ENCODE measurements around the gene BUD31.
"Not testable (repeated sequence)": the region's sequence is repeated elsewhere in the genome, so short reads cannot be mapped to it uniquely, and the experiment has no call there.

The BUD31 gene

DNA sequence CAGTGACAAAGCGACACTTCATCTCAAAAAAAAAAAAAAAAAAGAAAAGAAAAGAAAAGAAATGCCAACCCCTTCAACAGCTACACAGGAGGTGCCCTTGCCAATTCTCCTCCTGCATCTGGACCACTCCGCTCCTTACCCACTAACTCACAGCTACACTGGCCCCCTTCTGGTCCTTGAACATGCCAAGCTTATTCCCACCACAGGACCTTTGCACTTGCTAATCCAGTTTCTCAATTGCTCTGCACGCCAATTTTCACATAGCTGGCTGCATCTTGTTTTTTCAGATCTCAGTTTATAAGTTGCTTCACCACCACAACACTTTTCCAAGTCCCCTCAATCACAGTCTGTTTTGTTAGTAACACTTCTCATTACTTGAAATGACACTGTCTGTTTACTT, 5.9 kb upstream of the BUD31 start:
- no peak for TF ChIP-seq POLR2A (IDR thresholded peaks at IDR 0.05; ENCODE audit: low read depth, low read length)
- DNase-seq (ENCODE audit: insufficient read length, low spot score), result no peak
- FAIRE-seq, result no peak

DNA sequence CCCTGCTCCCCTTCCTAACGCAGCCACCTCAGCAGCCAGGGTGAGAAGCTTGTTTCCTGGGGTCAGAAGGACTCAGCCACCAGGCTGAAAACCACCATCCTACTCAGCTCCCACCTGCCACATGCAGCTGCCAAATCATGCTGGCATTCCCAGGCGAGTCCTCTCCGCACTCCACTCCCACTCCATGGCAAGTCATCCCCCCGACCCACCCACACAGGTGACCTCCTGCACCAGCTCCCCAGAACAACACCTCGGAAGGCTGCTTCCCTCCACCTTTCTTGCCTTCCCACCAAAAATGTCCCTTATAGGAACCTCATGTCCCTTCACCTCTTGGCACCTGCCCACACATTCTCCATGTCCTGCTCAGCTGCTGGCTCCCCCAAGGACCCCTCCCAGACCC, 5.0 kb upstream of the BUD31 start:
- no peak for TF ChIP-seq POLR2A (IDR thresholded peaks at IDR 0.05; ENCODE audit: low read depth, low read length)
- FAIRE-seq (no peak), DNase-seq (ENCODE audit: insufficient read length, low spot score) (no peak)

DNA sequence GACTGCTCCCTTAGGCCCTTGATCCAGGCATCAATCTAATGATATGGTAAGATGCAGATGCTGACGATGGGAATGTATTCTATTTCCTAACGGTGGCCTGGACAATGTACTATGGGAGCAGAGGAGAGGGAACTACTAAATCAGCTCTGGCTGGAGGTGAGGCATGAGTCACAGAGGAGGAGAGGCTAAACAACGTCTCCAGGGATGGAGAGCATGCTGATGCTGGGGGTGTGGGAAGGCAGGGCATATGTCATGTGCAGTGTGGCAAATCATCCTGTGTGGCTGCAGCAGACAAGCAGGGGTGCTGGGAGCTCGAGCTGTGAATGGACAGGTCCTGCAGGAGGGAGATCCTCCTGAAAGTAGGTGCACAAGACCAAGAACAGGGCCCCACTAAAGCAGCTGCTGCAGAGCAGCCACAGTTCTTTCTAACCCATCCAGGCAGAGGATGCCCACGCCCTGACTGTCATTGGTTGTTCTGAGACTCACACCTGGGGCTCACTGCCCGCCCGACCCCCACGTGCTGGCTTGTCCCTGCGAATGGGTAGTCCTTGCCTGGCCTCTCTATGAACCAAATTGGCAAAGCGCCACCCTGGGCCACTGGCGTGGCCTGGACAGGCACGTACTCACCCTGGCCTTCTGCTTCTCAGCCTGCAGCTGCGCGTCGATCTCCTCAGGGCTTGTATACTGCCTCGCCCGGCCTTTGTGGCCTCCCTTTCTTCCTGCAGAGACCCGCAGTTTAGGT, 4.4 kb upstream of the BUD31 start:
- FAIRE-seq (no peak), DNase-seq (ENCODE audit: insufficient read length, low spot score) (peak; percentile 64)
- no peak for TF ChIP-seq POLR2A (IDR thresholded peaks at IDR 0.05; ENCODE audit: low read depth, low read length)

DNA sequence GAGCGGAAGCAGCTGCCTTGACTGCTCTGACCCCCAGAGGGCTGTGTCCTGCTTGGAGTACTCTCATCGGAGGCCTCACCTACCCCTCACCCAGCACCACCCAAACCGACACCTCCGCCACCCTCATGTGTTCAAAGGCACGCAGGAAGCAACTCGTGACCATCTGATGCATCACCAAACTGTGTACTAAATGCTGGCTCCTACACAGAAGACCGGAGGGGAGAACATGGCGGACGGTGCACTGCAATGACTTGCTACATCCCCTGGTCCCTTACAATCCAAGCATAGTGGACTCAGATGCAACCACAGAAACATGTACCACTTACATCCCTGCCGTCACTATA, 3.8 kb upstream of the BUD31 start:
- TF ChIP-seq POLR2A (IDR thresholded peaks at IDR 0.05; ENCODE audit: low read depth, low read length), result no peak
- DNase-seq (ENCODE audit: insufficient read length, low spot score) (no peak), FAIRE-seq (no peak)

DNA sequence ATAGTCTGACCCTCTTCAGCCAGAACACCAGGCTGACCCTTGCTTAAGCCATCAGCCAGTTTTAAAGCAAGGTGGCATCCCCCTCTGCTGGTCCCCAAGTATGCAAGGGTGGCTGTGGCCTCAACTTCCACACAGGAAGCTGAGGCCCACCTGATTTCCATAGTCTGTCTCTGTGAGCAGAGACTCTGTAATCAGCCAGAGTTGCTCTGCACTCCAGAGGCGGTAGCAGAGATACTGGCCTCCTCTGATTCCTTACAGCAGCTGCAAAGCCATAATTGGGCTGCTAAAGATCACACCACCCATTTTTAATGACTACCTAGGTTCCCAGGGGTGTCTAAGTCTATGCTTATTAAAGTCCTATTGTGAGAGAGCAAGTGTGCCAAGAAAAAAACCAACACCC, 2.2 kb upstream of the BUD31 start:
- DNase-seq (ENCODE audit: insufficient read length, low spot score) (no peak), FAIRE-seq (no peak)
- TF ChIP-seq POLR2A (IDR thresholded peaks at IDR 0.05; ENCODE audit: low read depth, low read length), result no peak

DNA sequence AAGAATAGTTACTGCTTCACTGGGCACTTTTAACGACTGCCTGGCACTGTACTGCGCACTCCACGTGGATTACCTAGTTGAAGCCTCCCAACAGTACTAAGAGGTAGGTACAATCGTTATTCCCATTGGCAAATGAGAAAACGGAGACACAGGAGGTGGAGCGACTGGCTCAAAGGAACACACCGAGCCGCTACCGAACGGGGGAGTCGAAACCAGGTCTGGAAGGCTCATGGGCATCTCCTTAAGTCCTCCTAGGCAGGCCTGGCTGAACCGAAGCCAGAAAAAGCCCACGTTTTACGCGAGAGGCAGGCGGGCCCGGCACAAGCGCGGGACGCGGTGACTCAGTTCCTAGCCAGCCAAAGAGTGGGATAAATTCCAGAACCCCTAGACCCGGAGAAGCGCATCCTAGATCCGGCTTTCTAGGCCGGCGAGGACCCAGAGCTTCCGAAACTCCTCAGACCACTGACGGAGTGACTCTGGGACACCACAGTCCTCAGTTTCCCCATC, 844 bp upstream of the BUD31 start:
- DNase-seq (ENCODE audit: insufficient read length, low spot score), result peak; percentile 61
- TF ChIP-seq POLR2A (IDR thresholded peaks at IDR 0.05; ENCODE audit: low read depth, low read length), result 0 out of 2 replicates have a peak, but pooled peaks have one; percentile 36
- no peak for FAIRE-seq

DNA sequence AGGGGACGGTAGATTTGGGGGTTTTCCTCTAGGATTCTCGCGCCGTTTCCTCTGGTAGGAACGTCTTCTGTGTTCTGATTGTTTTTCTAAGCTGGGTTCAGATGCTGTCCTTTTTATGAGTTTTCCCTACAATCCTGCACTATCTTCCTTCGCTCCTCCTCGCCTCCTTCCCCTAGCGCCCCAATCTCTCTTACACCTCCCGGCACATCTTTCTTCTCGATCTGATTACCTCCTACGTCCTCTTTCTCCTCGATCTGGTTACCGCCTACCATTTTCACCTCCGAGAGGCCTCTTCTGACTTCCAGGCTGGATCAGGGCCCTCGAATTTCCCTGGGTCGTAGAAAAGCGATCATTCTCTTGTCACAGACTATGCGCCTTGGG, 413 bp downstream of the BUD31 start:
- DNase-seq (ENCODE audit: insufficient read length, low spot score), result no peak

DNA sequence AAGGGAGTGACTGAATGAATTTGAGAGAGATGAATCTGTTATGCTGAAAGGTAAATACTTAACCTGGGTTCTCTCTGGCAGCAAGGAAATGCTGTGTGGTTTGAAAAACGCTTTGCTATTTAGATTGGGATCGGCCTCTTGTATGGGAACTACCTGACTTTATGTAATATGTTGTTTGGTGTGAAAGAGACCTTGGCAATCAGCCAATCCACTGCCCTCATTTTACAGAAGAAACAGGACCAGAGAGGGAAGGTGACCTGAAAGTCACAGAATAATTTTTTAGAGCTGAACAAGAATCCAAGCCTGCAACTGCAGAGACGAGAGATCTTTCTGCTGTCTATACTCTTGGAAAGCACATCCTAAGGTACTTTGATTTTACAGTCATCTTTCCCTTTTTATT, 1.0 kb downstream of the BUD31 start:
- FAIRE-seq (no peak), DNase-seq (ENCODE audit: insufficient read length, low spot score) (no peak)
- TF ChIP-seq POLR2A (IDR thresholded peaks at IDR 0.05; ENCODE audit: low read depth, low read length), result no peak

More for the DNA sequence above, 413 bp downstream of the BUD31 start:
- no peak for TF ChIP-seq POLR2A (IDR thresholded peaks at IDR 0.05; ENCODE audit: low read depth, low read length)
- FAIRE-seq, result no peak

DNA sequence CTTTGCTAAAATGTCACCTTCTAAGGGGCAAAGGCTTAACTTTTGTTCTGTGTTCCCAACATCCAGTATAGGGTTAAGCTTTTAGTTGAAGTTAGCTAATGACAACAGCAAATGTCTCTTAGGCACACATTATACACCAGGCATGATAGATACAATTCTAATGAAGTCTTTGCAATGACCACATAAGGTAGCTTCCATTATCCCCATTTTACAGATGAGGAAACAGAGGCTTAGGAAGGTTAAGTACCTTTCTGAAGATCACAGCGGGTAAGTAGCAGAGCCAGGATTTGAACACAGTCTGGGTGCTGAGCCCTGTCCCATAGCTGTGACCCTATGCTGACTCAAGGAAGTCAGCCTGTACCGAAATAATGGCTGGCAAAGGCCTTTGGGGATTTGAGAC, 1.9 kb downstream of the BUD31 start:
- FAIRE-seq (no peak), DNase-seq (ENCODE audit: insufficient read length, low spot score) (no peak)
- TF ChIP-seq POLR2A (IDR thresholded peaks at IDR 0.05; ENCODE audit: low read depth, low read length), result no peak

DNA sequence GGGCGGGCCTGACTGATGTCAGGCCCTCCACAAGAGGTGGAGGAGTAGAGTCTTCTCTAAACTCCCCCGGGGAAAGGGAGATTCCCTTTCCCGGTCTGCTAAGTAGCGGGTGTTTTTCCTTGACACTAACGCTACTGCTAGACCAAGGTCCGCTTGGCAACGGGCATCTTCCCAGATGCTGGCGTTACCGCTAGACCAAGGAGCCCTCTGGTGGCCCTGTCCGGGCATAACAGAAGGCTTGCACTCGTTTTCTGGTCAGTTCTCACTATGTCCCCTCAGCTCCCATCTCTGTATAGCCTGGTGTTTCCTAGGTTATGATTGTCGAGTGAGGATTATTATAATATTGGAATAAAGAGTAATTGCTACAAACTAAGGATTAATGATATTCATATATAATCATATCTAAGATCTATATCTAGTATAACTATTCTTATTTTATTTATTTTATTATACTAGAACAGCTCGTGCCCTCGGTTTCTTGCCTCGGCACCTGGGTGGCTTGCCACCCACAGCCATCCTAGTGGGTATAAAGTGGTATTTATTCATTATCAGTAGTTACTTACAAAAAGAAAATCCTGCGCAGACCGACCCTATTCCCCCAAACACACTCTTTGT, 6.9 kb downstream of the BUD31 start:
- DNase-seq (ENCODE audit: insufficient read length, low spot score); FAIRE-seq: not testable (repeated sequence)

DNA sequence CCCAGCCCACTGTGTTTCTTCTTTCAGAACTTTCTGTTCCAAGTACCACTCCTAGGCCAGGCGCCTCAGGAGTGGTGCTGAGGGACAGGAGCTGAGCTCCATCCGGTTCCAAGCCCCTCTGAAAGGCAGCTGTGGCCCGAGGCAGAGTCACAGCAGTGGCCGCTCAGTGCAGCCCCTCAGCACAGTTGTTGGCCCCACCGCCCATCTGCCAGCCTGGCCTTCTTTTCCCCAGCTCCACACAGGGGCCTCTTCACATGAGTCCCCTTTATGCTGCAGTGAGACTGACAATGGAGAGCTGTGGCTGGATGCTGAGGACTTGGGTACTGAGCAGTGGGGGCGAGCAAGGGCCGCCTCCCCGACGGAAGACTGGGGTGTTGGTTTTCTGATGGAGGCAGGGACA, 9.5 kb downstream of the BUD31 start:
- FAIRE-seq, result no peak
- no peak for DNase-seq (ENCODE audit: insufficient read length, low spot score)
- no peak for TF ChIP-seq POLR2A (IDR thresholded peaks at IDR 0.05; ENCODE audit: low read depth, low read length)

DNA sequence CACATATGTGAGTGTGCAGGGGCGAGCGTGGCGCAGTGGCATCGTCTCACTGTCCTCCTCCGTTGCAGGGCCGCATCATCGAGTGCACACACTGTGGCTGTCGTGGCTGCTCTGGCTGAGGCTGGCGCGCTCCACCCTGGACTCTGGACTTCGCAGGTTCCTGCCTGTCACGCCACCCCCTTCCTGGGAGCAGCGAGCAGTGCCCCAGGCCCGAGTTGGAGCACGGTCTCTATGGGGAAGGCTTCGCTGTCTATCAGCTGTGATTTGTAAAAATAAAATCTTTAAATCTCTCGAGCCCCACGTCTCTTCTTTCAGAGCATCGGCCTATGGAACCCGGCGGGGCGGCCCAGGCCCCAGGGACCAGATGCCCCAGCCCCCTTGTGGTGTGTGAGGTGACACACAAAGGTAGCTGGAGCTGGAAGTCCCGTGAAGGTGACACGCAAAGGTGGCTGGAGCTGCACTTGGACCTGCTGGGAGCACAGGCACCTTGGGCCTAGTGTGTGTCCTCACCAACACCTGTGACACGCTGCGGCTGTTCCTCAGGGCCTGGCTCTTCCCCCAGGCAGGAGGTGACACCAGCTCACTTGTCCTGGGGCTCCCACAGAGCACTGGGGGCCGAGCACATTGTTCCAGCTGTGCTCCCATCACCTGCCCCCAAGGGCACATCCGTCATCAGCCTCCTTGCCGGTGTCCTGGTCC, 10.7 kb downstream of the BUD31 start:
- TF ChIP-seq POLR2A (IDR thresholded peaks at IDR 0.05; ENCODE audit: low read depth, low read length), result no peak
- DNase-seq (ENCODE audit: insufficient read length, low spot score) (no peak), FAIRE-seq (no peak)

DNA sequence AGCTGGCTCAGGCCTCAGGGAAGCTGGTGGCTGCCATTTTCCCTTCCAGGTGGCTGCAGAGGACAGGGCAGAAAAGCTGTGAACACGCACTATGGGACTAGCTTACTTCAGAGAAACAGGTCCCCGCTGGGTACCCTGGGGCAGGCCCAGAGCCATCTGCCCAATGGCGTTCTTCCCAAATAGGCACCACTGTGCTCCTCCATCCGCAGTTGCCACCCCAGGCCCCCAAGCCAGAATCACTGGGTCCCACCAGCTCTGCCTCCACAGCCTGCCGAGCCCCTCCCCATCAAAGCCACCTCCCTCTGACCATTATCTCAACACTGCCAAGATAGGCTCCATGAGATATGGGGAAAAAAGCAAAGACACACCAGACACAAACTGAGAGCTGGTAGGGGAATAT, 11.4 kb downstream of the BUD31 start:
- TF ChIP-seq POLR2A (IDR thresholded peaks at IDR 0.05; ENCODE audit: low read depth, low read length), result no peak
- FAIRE-seq (no peak), DNase-seq (ENCODE audit: insufficient read length, low spot score) (no peak)

DNA sequence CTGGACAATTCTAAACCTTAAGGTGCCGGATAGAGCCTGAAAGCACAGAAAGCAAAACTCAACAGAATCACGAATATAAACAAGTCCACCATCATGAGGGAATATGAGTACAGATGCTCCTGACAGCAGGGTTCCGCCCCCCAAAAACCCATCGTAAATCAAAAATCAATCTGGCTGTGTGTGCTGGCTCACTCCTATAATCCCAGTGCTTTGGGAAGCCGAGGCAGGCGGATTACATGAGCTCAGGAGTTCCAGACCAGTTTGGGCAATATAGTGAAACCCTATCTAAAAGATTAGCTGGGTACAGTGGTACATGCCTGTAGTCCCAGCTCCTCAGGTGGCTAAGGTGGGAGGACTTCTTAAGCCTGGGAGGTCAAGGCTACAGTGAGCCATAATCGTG, 12.2 kb downstream of the BUD31 start:
- DNase-seq (ENCODE audit: insufficient read length, low spot score), result no peak
- no peak for FAIRE-seq

DNA sequence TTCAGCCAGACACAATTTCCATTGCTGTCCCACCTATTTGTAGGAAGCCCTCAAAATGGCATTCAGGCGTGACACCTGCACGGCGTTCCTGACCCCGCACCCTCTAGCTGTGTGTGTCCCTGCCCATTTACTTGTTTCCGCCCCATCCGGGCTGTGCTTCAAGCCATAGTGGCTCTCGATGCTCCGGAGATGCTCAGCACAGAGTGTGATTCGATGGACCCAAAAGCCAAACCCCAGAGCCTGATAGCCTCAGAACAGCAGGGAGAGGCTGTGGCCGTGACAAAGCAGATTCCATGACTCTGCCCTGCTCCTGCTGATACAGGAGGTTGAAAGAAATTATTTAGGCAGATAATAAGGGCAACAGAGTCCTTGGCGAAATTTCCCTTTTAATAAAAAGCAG, 13.4 kb downstream of the BUD31 start:
- TF ChIP-seq POLR2A (IDR thresholded peaks at IDR 0.05; ENCODE audit: low read depth, low read length), result no peak
- no peak for DNase-seq (ENCODE audit: insufficient read length, low spot score)
- no peak for FAIRE-seq

More for the DNA sequence above, 12.2 kb downstream of the BUD31 start:
- no peak for TF ChIP-seq POLR2A (IDR thresholded peaks at IDR 0.05; ENCODE audit: low read depth, low read length)

Data from H54 (cell line).